Measurements from ENCODE around the gene HGS. TPM values are rescaled to one million over a fixed set of nuclear protein-coding genes. Genes with fewer than 3 reads are reported as not detected.

The HGS gene
- total RNA-seq, 1 experiment from 2014 or later: 240 TPM

DNA sequence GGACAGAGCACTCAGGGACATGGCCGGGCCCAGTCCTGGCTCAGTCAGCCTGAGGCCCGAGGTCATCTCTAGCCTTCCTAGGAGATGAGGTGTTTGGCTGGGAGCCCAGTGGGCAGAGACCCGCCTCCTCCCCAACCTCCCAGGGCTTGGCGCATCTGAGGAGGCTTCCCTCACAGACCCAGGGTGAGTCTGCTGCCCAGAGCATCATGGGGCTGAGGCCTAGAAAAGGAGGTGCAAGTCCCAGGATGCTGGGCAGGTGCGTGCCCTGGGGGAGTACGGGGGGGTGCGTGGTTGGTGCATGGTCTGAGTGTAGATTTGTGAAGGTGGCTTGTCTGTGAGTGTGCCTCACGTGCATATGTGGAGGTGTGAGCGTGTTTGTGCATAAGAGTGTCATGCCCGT lies 32.1 kb upstream of the HGS start:
- H3K4me1 ChIP-seq (ENCODE audit: control insufficient read depth, insufficient read depth, low read length): peaks cover 15% of the 10 kb centered on the region
- H3K27ac ChIP-seq (ENCODE audit: low read length): no peak overlapping the region
- no peak for TF ChIP-seq TCF7L2 (IDR thresholded peaks at IDR 0.05; ENCODE audit: low read depth, low read length)
- TF ChIP-seq REST (IDR thresholded peaks at IDR 0.05; ENCODE audit: insufficient read depth in 1 of 2, low read depth in 2 of 2, low read length in 1 of 2): no peak
- TF ChIP-seq POLR2AphosphoS5 (IDR thresholded peaks at IDR 0.05; ENCODE audit: low read depth, low read length): no peak
- no peak for TF ChIP-seq SIN3A (IDR thresholded peaks at IDR 0.05; ENCODE audit: borderline replicate concordance, insufficient read depth, low read depth, low read length)
- no peak for TF ChIP-seq CTCF (IDR thresholded peaks at IDR 0.05)
- H3K27me3 ChIP-seq (ENCODE audit: control insufficient read depth, insufficient read depth, low read length): no peaks in the 10 kb centered on the region
- intact Hi-C loops (cut with micrococcal nuclease; ENCODE audit: unreplicated experiment) (no loop called here), in situ Hi-C loops (cut with HindIII; ENCODE audit: low pct_unique_long_range_greater_than_20kb, low sequenced_read_pairs) (no loop called here)
- BruUV-seq (replicated peaks): no TSS peak
- H3K4me3 ChIP-seq (ENCODE audit: low read depth in 2 of 2, low read length in 2 of 2): no peak overlapping the region
- ATAC-seq: peak; percentile 62
- DNase-seq (ENCODE audit: low read depth, low spot score): no peak
- CTCF ChIA-PET: no interaction called here
- H3K9me3 ChIP-seq (ENCODE audit: control insufficient read depth, insufficient read depth, low read depth, low read length): no peaks in the 10 kb centered on the region
- POLR2A ChIA-PET: no interaction called here
- H3K36me3 ChIP-seq (ENCODE audit: control insufficient read depth, insufficient read depth, low read length): no peaks in the 10 kb centered on the region

DNA sequence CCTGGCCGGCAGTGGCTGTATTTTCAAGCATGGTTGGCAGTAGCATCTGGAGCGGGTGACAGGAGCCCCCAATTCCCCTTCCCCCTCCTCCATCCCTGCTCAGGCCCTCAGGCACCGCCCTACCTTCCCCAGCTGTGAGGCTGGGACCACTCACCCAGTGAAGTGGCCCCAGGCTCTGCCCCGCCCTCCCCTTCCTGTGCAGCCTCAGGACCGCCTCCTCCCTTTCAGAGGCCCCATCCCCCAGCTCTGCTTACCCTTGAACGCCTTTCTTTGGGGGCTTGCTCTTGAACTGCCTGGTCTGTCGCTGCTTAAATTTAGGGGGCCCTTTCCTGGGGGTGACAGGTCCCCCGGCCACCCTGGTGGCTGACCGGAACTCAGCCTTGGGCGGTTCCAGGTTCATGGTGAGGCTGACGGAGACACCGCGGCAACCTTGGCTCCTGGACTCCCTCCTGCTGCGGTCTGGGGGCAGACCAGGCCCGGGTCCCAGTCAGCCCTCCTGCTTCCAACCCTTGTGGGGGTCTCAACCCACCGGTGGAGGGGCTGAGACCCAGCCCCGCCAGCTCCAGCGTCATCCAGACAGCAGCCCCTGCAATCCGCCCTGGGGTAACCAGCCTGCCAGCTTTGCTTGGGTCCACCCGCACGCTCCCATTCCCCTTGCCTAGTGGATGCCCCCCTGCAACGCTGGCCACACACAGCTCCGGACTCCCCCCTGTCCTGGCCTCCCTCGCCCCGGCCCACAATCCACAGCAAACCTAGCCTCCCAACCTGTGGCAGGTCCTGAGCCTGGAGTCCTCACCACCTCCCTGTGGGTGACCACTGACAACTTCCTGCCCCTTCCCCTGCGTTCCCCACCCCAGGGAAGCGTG lies 30.7 kb upstream of the HGS start:
- Histone ChIP-seq H3K27ac (ENCODE audit: low read length) (no peak overlapping the region), H3K9me3 (ENCODE audit: control insufficient read depth, insufficient read depth, low read depth, low read length) (no peaks in the 10 kb centered on the region), H3K36me3 (ENCODE audit: control insufficient read depth, insufficient read depth, low read length) (no peaks in the 10 kb centered on the region), H3K4me1 (ENCODE audit: control insufficient read depth, insufficient read depth, low read length) (peaks cover 15% of the 10 kb centered on the region), H3K27me3 (ENCODE audit: control insufficient read depth, insufficient read depth, low read length) (no peaks in the 10 kb centered on the region), H3K4me3 (ENCODE audit: low read depth in 2 of 2, low read length in 2 of 2) (no peak overlapping the region)
- DNase-seq (ENCODE audit: low read depth, low spot score): no peak
- in situ Hi-C loops (cut with HindIII; ENCODE audit: low pct_unique_long_range_greater_than_20kb, low sequenced_read_pairs) (no loop called here), intact Hi-C loops (cut with micrococcal nuclease; ENCODE audit: unreplicated experiment) (no loop called here)
- POLR2A ChIA-PET: interaction anchor here (0.5 kb wide), 1 partner anchor 10 kb away, joined by 3 read pairs; no protein-coding TSS in a partner anchor
- CTCF ChIA-PET: no interaction called here
- ATAC-seq: no peak
- BruUV-seq (replicated peaks): no TSS peak
- no peak for TF ChIP-seq REST (IDR thresholded peaks at IDR 0.05; ENCODE audit: insufficient read depth in 1 of 2, low read depth in 2 of 2, low read length in 1 of 2)
- no peak for TF ChIP-seq TCF7L2 (IDR thresholded peaks at IDR 0.05; ENCODE audit: low read depth, low read length)
- TF ChIP-seq CTCF (IDR thresholded peaks at IDR 0.05): no peak
- TF ChIP-seq POLR2AphosphoS5 (IDR thresholded peaks at IDR 0.05; ENCODE audit: low read depth, low read length): no peak
- no peak for TF ChIP-seq SIN3A (IDR thresholded peaks at IDR 0.05; ENCODE audit: borderline replicate concordance, insufficient read depth, low read depth, low read length)

All from Panc1 (cell line).